A549 (cell line): Measurements from ENCODE around the gene KICS2. TPM values are rescaled to one million over a fixed set of nuclear protein-coding genes. Genes with fewer than 3 reads are reported as not detected.
A peak's percentile ranks its signal among the peaks of the same experiment; 100 is the strongest.

Source experiments
- ATAC-seq, 2 experiments: fragments of 200-7000 bp in 1 of 2; fragments of >200 bp in 1 of 2; cut with Nextera tagmentation in 1 of 2; cut with Tn5 transposase in 1 of 2; 3 replicates each; pipeline versions ENCODE4 v1.8.0 to v1.9.1; 2018 to 2020; ENCODE audit warnings: mild to moderate bottlenecking in 1 of 2, moderate library complexity in 1 of 2
- CTCF ChIA-PET: fragments of 300-600 bp; sonication (Branson Sonifier 250); formaldehyde crosslinking; extraction: SDS; loops from one replicate; lab custom pipeline; 2021; ENCODE audit warnings: antibody characterized with exemption, inconsistent platforms; lab: Yijun Ruan, JAX
- POLR2A ChIA-PET: fragments of 350-600 bp; formaldehyde crosslinking; extraction: SDS; loops from one replicate; lab custom pipeline; 2021; ENCODE audit warnings: antibody characterized with exemption, inconsistent platforms; lab: Yijun Ruan, JAX
- DNase-seq, 2 experiments: peaks; one replicate each; pipeline versions ENCODE4 v3.0.0 to v3.0.0-alpha.2; 2011 to 2016; ENCODE audit warnings: low read depth in 1 of 2, low spot score in 1 of 2
- FAIRE-seq: peaks from 2 replicates; lab custom pipeline; 2011; peaks lifted over from hg19 to GRCh38; lab: Jason Lieb, UNC
- H3K27ac ChIP-seq, 2 experiments: fragments of >200 bp; sonication (Bioruptor Twin); formaldehyde crosslinking; 3 replicates each; pipeline ENCODE4 v1.5.1; 2016 to 2017
- H3K4me1 ChIP-seq: fragments of >200 bp; sonication (Bioruptor Twin); formaldehyde crosslinking; 3 replicates; pipeline ENCODE4 v1.6.1; 2016
- H3K4me2 ChIP-seq: fragments of >200 bp; sonication (Bioruptor Twin); formaldehyde crosslinking; 3 replicates; pipeline ENCODE4 v1.6.1; 2016
- H3K4me3 ChIP-seq: fragments of >200 bp; sonication (Bioruptor Twin); formaldehyde crosslinking; 3 replicates; pipeline ENCODE4 v1.5.1; 2016
- H3K9me3 ChIP-seq: fragments of >200 bp; sonication (Bioruptor Twin); formaldehyde crosslinking; 3 replicates; pipeline ENCODE4 v1.6.1; 2016
- EHF ChIP-seq: fragments of 250-450 bp; sonication (Bioruptor Pico); IDR thresholded peaks from 2 replicates; pipeline ENCODE4 v1.5.0; 2020; ENCODE audit warnings: mild to moderate bottlenecking
- FOSB ChIP-seq: fragments of 250-450 bp; sonication (Bioruptor Pico); IDR thresholded peaks from 2 replicates; pipeline ENCODE4 v1.5.0; 2020; ENCODE audit warnings: mild to moderate bottlenecking, moderate library complexity
- FOSL2 ChIP-seq, 2 experiments: fragments of 450-650 bp in 1 of 2; fragments of >200 bp in 1 of 2; sonication (Bioruptor Twin) in 1 of 2; formaldehyde crosslinking; IDR thresholded peaks; 2 replicates each; pipeline versions ENCODE4 v1.5.0 to v1.6.1; 2016 to 2020; ENCODE audit warnings: mild to moderate bottlenecking in 1 of 2, moderate library complexity in 1 of 2
- GATA3 ChIP-seq: IDR thresholded peaks from 2 replicates; pipeline ENCODE4 v1.6.1; 2012; ENCODE audit warnings: borderline replicate concordance
- HEYL ChIP-seq: fragments of 250-450 bp; sonication (Bioruptor Pico); IDR thresholded peaks from 2 replicates; pipeline ENCODE4 v1.8.0; 2021; ENCODE audit warnings: mild to moderate bottlenecking, moderate library complexity
- JUNB ChIP-seq: fragments of >200 bp; sonication (Bioruptor Twin); formaldehyde crosslinking; IDR thresholded peaks from 2 replicates; pipeline ENCODE4 v1.6.1; 2016
- KDM1A ChIP-seq: fragments of 200-600 bp; sonication (generic); IDR thresholded peaks from 2 replicates; pipeline ENCODE4 v1.6.1; 2016; ENCODE audit warnings: low read depth, mild to moderate bottlenecking
- KDM5A ChIP-seq: fragments of 200-600 bp; sonication (generic); IDR thresholded peaks from 2 replicates; pipeline ENCODE4 v1.6.1; 2016; ENCODE audit warnings: antibody characterized with exemption, mild to moderate bottlenecking
- MAFK ChIP-seq: fragments of 450-650 bp; IDR thresholded peaks from 2 replicates; pipeline ENCODE4 v1.6.1; 2014; ENCODE audit not compliant: partially characterized antibody
- MAX ChIP-seq: IDR thresholded peaks from 2 replicates; pipeline ENCODE4 v1.6.1; 2012
- MAZ ChIP-seq: fragments of 150-350 bp; IDR thresholded peaks from 2 replicates; pipeline ENCODE4 v1.6.1; 2014; ENCODE audit warnings: antibody characterized with exemption, low read depth, low read length, borderline replicate concordance
- RAD21 ChIP-seq, 2 experiments: fragments of >200 bp in 1 of 2; sonication (Bioruptor Twin) in 1 of 2; formaldehyde crosslinking in 1 of 2; IDR thresholded peaks in 1 of 2; conservative IDR thresholded peaks in 1 of 2; 2 replicates in 1 of 2; 3 replicates in 1 of 2; pipeline ENCODE4 v1.6.1; 2012 to 2018; ENCODE audit warnings: inconsistent platforms in 1 of 2
- RFX5 ChIP-seq: fragments of 450-650 bp; IDR thresholded peaks from 2 replicates; pipeline ENCODE4 v1.7.1; 2014; ENCODE audit warnings: antibody characterized with exemption, mild to moderate bottlenecking, moderate library complexity
- RNF2 ChIP-seq: fragments of 200-600 bp; sonication (generic); IDR thresholded peaks from 2 replicates; pipeline ENCODE4 v1.6.1; 2016; ENCODE audit warnings: low read depth, mild to moderate bottlenecking, antibody characterized with exemption, moderate library complexity, borderline replicate concordance
- SMC3 ChIP-seq: fragments of >200 bp; sonication (Bioruptor Twin); formaldehyde crosslinking; IDR thresholded peaks from 3 replicates; pipeline ENCODE4 v1.6.1; 2018; ENCODE audit warnings: inconsistent platforms
- TFCP2L1 ChIP-seq: fragments of 250-450 bp; sonication (Bioruptor Pico); IDR thresholded peaks from 2 replicates; pipeline ENCODE4 v1.5.0; 2021; ENCODE audit warnings: mild to moderate bottlenecking
- USF2 ChIP-seq: fragments of 450-650 bp; IDR thresholded peaks from 2 replicates; pipeline ENCODE4 v1.6.1; 2014; ENCODE audit warnings: antibody characterized with exemption
- WGBS: methylation state at CpG from one replicate; pipeline ENCODE4 v1.1.6; 2017; ENCODE audit errors: missing lambda C conversion rate; 5-methylcytosine and 5-hydroxymethylcytosine counted together
- polyA plus RNA-seq, 4 experiments: library from polyadenylated mRNA; depleted of rRNA in 3 of 4; stranded (reverse); fragments of >200 nt; fragmentation: RNase III in 1 of 4; extraction: RNeasy Plus Mini Kit Qiagen cat#74134 plus additional on column Dnase treatment in 1 of 4; gene quantifications; 2 replicates in 3 of 4; 3 replicates in 1 of 4; pipeline ENCODE4 v1.2.3, GENCODE V29; 2011 to 2017
- TF ChIP-seq, protein P1 (sequence below): fragments of >200 bp; sonication (Bioruptor Twin); formaldehyde crosslinking; IDR thresholded peaks from 3 replicates; pipeline ENCODE4 v1.5.1; 2016
- TF ChIP-seq, protein P2 (sequence below): fragments of >200 bp; sonication (Bioruptor Twin); formaldehyde crosslinking; IDR thresholded peaks from 3 replicates; pipeline ENCODE4 v1.6.1; 2016

Gene KICS2
- polyA plus RNA-seq, 2 of the 4 experiments (the other 2 are of a cell fraction) = 9.1 to 21.4 TPM

DNA sequence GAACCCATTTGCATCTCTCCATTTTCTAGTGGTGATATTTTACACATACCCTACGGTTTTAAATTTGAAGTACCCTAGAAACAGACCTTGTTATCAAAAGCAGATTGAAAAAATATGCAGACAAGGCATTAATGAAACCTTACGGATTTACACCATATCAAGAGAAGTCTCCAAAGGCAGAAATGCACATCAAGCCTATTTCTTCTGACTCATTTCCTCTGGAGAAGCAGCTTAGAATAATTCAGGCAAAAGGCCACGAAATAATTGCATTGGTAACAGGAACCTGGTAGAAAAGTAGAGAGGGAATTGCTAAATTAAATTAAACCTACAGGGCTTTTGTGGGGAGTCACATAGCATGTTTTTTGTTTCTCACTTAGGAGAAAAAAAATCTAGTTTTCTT is 34.7 kb downstream of the KICS2 start:
- WGBS = 43% methylated on average over 3 of the region's 3 CpGs
- no peak overlapping the region for H3K4me3 ChIP-seq
- H3K27ac ChIP-seq = peak overlapping the region; percentile 27 to 72; a peak in 5 of 6 replicates
- CTCF ChIA-PET = no interaction called here
- ATAC-seq (peak in 1 of 2 experiments; percentile 38; a peak in 2 of 6 replicates), DNase-seq (no peak), FAIRE-seq (no peak)
- no peaks in the 10 kb centered on the region for H3K9me3 ChIP-seq
- POLR2A ChIA-PET = no interaction called here
- peak overlapping the region; percentile 51 for H3K4me2 ChIP-seq
- H3K4me1 ChIP-seq = peaks cover 24% of the 10 kb centered on the region
- no peak for TF ChIP-seq USF2
- TF ChIP-seq JUNB = no peak
- TF ChIP-seq MAFK = peak; percentile 78

- CTCF ChIA-PET = interaction anchor here (0.7 kb wide), 1 partner anchor 17 kb away, joined by 4 read pairs; no protein-coding TSS in a partner anchor
- H3K9me3 ChIP-seq = no peaks in the 10 kb centered on the region
- H3K27ac ChIP-seq = peak overlapping the region; percentile 27 to 72; a peak in 5 of 6 replicates
- peak; percentile 33 to 53 for DNase-seq
- FAIRE-seq = no peak
- POLR2A ChIA-PET = no interaction called here
- 16% methylated on average over 2 of the region's 2 CpGs for WGBS
- TF ChIP-seq GATA3 (peak; percentile 21; the same call in 1 of the 2 replicates), FOSB (CRISPR knock-in tag) (no peak), FOSL2 (IDR thresholded peaks at IDR 0.05) (no peak), FOSL2 (CRISPR knock-in tag; IDR thresholded peaks at IDR 0.05) (peak; percentile 37; the same call in 1 of the 2 replicates)
- TF ChIP-seq, all 56 proteins: peak for 2
- Histone ChIP-seq H3K4me1 (peaks cover 30% of the 10 kb centered on the region), H3K4me2 (peak overlapping the region; percentile 51), H3K4me3 (no peak overlapping the region)
- peak; percentile 61 to 69; a peak in 2 of 6 replicates for ATAC-seq
These were observed 35.3 kb downstream of the KICS2 start for GRCh38 chr12:64186789-64187188.

DNA sequence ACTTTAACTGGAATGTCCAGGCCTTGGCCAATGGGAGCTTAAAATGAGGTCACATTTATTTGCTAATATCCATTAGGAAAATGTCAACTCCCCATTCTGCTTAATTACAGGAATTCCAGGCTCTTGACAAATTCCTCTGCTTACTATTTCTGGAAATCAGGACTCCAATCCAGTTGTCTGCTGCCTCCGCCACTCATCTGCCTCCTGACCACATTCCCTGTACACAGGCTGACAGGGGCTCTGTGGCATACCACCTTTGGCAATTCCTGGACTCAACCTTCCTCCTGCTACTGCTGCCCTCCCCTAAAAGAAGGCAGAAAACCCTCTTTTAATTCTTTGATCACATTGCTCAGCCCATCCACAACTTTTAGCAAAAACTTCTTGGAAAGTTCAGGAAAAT is 37.9 kb downstream of the KICS2 start:
- POLR2A ChIA-PET = no interaction called here

More for the DNA sequence above, 37.9 kb downstream of the KICS2 start:
- Histone ChIP-seq H3K9me3 (no peaks in the 10 kb centered on the region), H3K4me3 (no peak overlapping the region), H3K4me2 (no peak overlapping the region), H3K4me1 (peaks cover 44% of the 10 kb centered on the region), H3K27ac (0 out of 6 replicates have a peak overlapping the region, but pooled peaks of 1 of the 2 experiments have one; percentile 24)
- TF ChIP-seq, protein P1, sequence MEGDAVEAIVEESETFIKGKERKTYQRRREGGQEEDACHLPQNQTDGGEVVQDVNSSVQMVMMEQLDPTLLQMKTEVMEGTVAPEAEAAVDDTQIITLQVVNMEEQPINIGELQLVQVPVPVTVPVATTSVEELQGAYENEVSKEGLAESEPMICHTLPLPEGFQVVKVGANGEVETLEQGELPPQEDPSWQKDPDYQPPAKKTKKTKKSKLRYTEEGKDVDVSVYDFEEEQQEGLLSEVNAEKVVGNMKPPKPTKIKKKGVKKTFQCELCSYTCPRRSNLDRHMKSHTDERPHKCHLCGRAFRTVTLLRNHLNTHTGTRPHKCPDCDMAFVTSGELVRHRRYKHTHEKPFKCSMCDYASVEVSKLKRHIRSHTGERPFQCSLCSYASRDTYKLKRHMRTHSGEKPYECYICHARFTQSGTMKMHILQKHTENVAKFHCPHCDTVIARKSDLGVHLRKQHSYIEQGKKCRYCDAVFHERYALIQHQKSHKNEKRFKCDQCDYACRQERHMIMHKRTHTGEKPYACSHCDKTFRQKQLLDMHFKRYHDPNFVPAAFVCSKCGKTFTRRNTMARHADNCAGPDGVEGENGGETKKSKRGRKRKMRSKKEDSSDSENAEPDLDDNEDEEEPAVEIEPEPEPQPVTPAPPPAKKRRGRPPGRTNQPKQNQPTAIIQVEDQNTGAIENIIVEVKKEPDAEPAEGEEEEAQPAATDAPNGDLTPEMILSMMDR = no peak
- TF ChIP-seq HEYL (CRISPR knock-in tag) (no peak), JUNB (no peak), RFX5 (no peak), USF2 (no peak), SMC3 (no peak), TFCP2L1 (CRISPR knock-in tag) (no peak), KDM1A (no peak), RAD21 (conservative IDR thresholded peaks at IDR 0.05 in 1 of 2, IDR thresholded peaks at IDR 0.05 in 1 of 2) (no peak), EHF (CRISPR knock-in tag) (no peak), MAX (no peak), KDM5A (no peak), MAZ (no peak), FOSL2 (IDR thresholded peaks at IDR 0.05) (no peak), FOSL2 (CRISPR knock-in tag; IDR thresholded peaks at IDR 0.05) (no peak), RNF2 (no peak)
- TF ChIP-seq, protein P2, sequence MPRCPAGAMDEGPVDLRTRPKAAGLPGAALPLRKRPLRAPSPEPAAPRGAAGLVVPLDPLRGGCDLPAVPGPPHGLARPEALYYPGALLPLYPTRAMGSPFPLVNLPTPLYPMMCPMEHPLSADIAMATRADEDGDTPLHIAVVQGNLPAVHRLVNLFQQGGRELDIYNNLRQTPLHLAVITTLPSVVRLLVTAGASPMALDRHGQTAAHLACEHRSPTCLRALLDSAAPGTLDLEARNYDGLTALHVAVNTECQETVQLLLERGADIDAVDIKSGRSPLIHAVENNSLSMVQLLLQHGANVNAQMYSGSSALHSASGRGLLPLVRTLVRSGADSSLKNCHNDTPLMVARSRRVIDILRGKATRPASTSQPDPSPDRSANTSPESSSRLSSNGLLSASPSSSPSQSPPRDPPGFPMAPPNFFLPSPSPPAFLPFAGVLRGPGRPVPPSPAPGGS = no peak
- WGBS = 95% methylated on average over 1 of the region's 1 CpG
- ATAC-seq (no peak), DNase-seq (no peak), FAIRE-seq (no peak)
- CTCF ChIA-PET = interaction anchor here (1.2 to 5.9 kb wide), 2 partner anchors 340 to 345 kb away, joined by 3 to 48 read pairs; partner anchors contain the start of gene SRGAP1
